Gastroesophageal sphincter (tissue), 4 donors: Measurements from ENCODE around the gene PLCL1. TPM values are rescaled to one million over a fixed set of nuclear protein-coding genes. Genes with fewer than 3 reads are reported as not detected.

Source experiments
- ATAC-seq: fragments of 150-250 bp; one replicate; pipeline ENCODE4 v1.9.1; 2016; ENCODE audit warnings: mild to moderate bottlenecking, moderate library complexity
- H3K27ac ChIP-seq, 4 donors: fragments of 200-600 bp; sonication (generic) in 3 of 4; 1 replicate in 3 of 4; 2 replicates in 1 of 4; pipeline ENCODE4 v1.5.1; 2016 to 2019
- H3K27me3 ChIP-seq: fragments of 200-600 bp; sonication (generic); one replicate; pipeline ENCODE4 v1.5.1; 2019
- H3K36me3 ChIP-seq, 2 donors: fragments of 200-600 bp; sonication (generic); one replicate each; pipeline ENCODE4 v1.5.1; 2019; ENCODE audit warnings: control low read depth in 1 of 2
- H3K4me1 ChIP-seq, 3 donors: fragments of 200-600 bp; sonication (generic); 1 replicate in 2 of 3; 2 replicates in 1 of 3; pipeline ENCODE4 v1.5.1; 2016 to 2019; ENCODE audit warnings: control low read depth in 2 of 3
- H3K4me3 ChIP-seq, 2 donors: fragments of 200-600 bp; sonication (generic); one replicate each; pipeline ENCODE4 v1.5.1; 2019; ENCODE audit warnings: mild to moderate bottlenecking in 1 of 2, moderate library complexity in 1 of 2
- H3K9me3 ChIP-seq, 3 donors: fragments of 200-600 bp; sonication (generic); one replicate each; pipeline ENCODE4 v1.5.1; 2017 to 2019; ENCODE audit warnings: control low read depth in 2 of 3
- CTCF ChIP-seq, 4 experiments: fragments of 200-600 bp in 2 of 4; fragments of 450-650 bp in 2 of 4; sonication (generic) in 1 of 4; IDR thresholded peaks; one replicate each; pipeline ENCODE4 v1.5.1; 2017 to 2019; ENCODE audit warnings: antibody characterized with exemption in 4 of 4, mild to moderate bottlenecking in 2 of 4, moderate library complexity in 2 of 4
- EP300 ChIP-seq: sonication (generic); formaldehyde crosslinking; IDR thresholded peaks from one replicate; pipeline ENCODE4 v1.6.1; 2017; ENCODE audit warnings: antibody characterized with exemption, mild to moderate bottlenecking
- POLR2A ChIP-seq, 2 donors: fragments of 450-650 bp; IDR thresholded peaks; one replicate each; pipeline ENCODE4 v1.6.1; 2017; ENCODE audit warnings: antibody characterized with exemption in 2 of 2, mild to moderate bottlenecking in 2 of 2, moderate library complexity in 1 of 2
- POLR2AphosphoS5 ChIP-seq: sonication (generic); formaldehyde crosslinking; IDR thresholded peaks from one replicate; pipeline ENCODE4 v1.6.1; 2017; ENCODE audit warnings: antibody characterized with exemption
- WGBS, 2 donors: methylation state at CpG; one replicate each; pipeline ENCODE4 v1.1.5; 2018; ENCODE audit warnings: low coverage in 1 of 2; 5-methylcytosine and 5-hydroxymethylcytosine counted together
- total RNA-seq, 4 donors: library from RNA; depleted of rRNA; stranded (reverse); fragments of >200 nt; gene quantifications; one replicate each; pipeline ENCODE4 v1.1.0, GENCODE V29; 2016

PLCL1 gene
- total RNA-seq, 4 donors from 2014 or later, result 23.4 to 89.2 (median 47.4) TPM

- Histone ChIP-seq H3K36me3 (no peaks in the 10 kb centered on the region), H3K27ac (no peak overlapping the region), H3K27me3 (no peaks in the 10 kb centered on the region), H3K4me1 (peaks cover 0 to 16% (median 0%) of the 10 kb centered on the region in 3 donors), H3K4me3 (no peak overlapping the region), H3K9me3 (no peaks in the 10 kb centered on the region)
- WGBS, 2 donors, result 14 to 50% methylated on average over 1 of the region's 1 CpG
- TF ChIP-seq CTCF (IDR thresholded peaks at IDR 0.05) (no peak), POLR2AphosphoS5 (no peak), EP300 (no peak), POLR2A (IDR thresholded peaks at IDR 0.05) (no peak)
- ATAC-seq, result no peak
These were observed 237.8 kb downstream of the PLCL1 start for GRCh38 chr2:198042189-198042588.

- no peak overlapping the region for H3K4me3 ChIP-seq
- 86 to 91% methylated on average over 2 of the region's 2 CpGs for WGBS, 2 donors
- H3K9me3 ChIP-seq, result no peaks in the 10 kb centered on the region
- H3K27ac ChIP-seq, result no peak overlapping the region
- no peaks in the 10 kb centered on the region for H3K4me1 ChIP-seq
- no peaks in the 10 kb centered on the region for H3K36me3 ChIP-seq
- H3K27me3 ChIP-seq, result no peaks in the 10 kb centered on the region
- ATAC-seq, result no peak
- no peak for TF ChIP-seq CTCF (IDR thresholded peaks at IDR 0.05)
- TF ChIP-seq EP300, result no peak
- no peak for TF ChIP-seq POLR2AphosphoS5
- TF ChIP-seq POLR2A (IDR thresholded peaks at IDR 0.05), result no peak
These were observed 240.4 kb downstream of the PLCL1 start for GRCh38 chr2:198044777-198045176.

- H3K4me3 ChIP-seq, result no peak overlapping the region
- no peaks in the 10 kb centered on the region for H3K4me1 ChIP-seq
- H3K27me3 ChIP-seq, result no peaks in the 10 kb centered on the region
- no peaks in the 10 kb centered on the region for H3K36me3 ChIP-seq
- no peak for ATAC-seq
- H3K27ac ChIP-seq, result no peak overlapping the region
- TF ChIP-seq CTCF (IDR thresholded peaks at IDR 0.05) (no peak), POLR2AphosphoS5 (no peak), POLR2A (IDR thresholded peaks at IDR 0.05) (no peak)
- H3K9me3 ChIP-seq, result no peaks in the 10 kb centered on the region
These were observed 240.8 kb downstream of the PLCL1 start for GRCh38 chr2:198045227-198045626.

GRCh38 chr2:198052741-198053140, 248.3 kb downstream of the PLCL1 start:
- Histone ChIP-seq H3K27me3 (no peaks in the 10 kb centered on the region), H3K4me1 (peaks cover 0 to 6% (median 0%) of the 10 kb centered on the region in 3 donors), H3K9me3 (no peaks in the 10 kb centered on the region), H3K27ac (no peak overlapping the region), H3K4me3 (no peak overlapping the region), H3K36me3 (no peaks in the 10 kb centered on the region)
- WGBS, 2 donors, result 70 to 87% methylated on average over 2 of the region's 2 CpGs
- ATAC-seq, result no peak
- TF ChIP-seq EP300, result no peak
- no peak for TF ChIP-seq CTCF (IDR thresholded peaks at IDR 0.05)
- no peak for TF ChIP-seq POLR2A (IDR thresholded peaks at IDR 0.05)
- TF ChIP-seq POLR2AphosphoS5, result no peak

- TF ChIP-seq POLR2AphosphoS5, result no peak
- TF ChIP-seq POLR2A (IDR thresholded peaks at IDR 0.05), result no peak
- no peak for TF ChIP-seq CTCF (IDR thresholded peaks at IDR 0.05)
- TF ChIP-seq EP300, result no peak
- Histone ChIP-seq H3K27ac (no peak overlapping the region), H3K9me3 (no peaks in the 10 kb centered on the region), H3K36me3 (no peaks in the 10 kb centered on the region), H3K4me1 (peaks cover 0 to 6% (median 0%) of the 10 kb centered on the region in 3 donors), H3K4me3 (no peak overlapping the region), H3K27me3 (no peaks in the 10 kb centered on the region)
- 100% methylated on average over 1 of the region's 1 CpG for WGBS, 2 donors
- no peak for ATAC-seq
These were observed 248.8 kb downstream of the PLCL1 start for GRCh38 chr2:198053148-198053547.
